CD14-positive monocyte (primary cell): ENCODE results near the gene KIAA0232. TPM values are rescaled to one million over a fixed set of nuclear protein-coding genes. Genes with fewer than 3 reads are reported as not detected.

Source experiments
- DNase-seq, 3 donors: peaks; one replicate each; pipeline ENCODE4 v3.0.0-alpha.2; 2011 to 2022
- H2AFZ ChIP-seq: 2 replicates; pipeline ENCODE4 v1.6.0; 2012; ENCODE audit warnings: mild to moderate bottlenecking, low read depth, low read length, inconsistent platforms; ENCODE audit not compliant: insufficient read depth, poor library complexity, severe bottlenecking
- H3K27ac ChIP-seq, 2 donors: 1 replicate in 1 of 2; 2 replicates in 1 of 2; pipeline ENCODE4 v1.5.1; 2012 to 2013; ENCODE audit warnings: low read length in 2 of 2, control low read depth in 1 of 2, inconsistent platforms in 1 of 2, low read depth in 1 of 2, mild to moderate bottlenecking in 1 of 2
- H3K27me3 ChIP-seq, 2 donors: one replicate each; pipeline versions ENCODE4 v1.6.0 to v1.6.1; 2011 to 2013; ENCODE audit warnings: low read length in 2 of 2; ENCODE audit not compliant: control insufficient read depth in 2 of 2, insufficient read depth in 2 of 2
- H3K36me3 ChIP-seq, 2 donors: replicated peaks in 1 of 2; 1 replicate in 1 of 2; 2 replicates in 1 of 2; pipeline versions ENCODE4 v1.5.1 to v1.6.1; 2012 to 2013; ENCODE audit warnings: low read length in 2 of 2, control low read depth in 1 of 2, inconsistent platforms in 1 of 2, mild to moderate bottlenecking in 1 of 2; ENCODE audit not compliant: insufficient read depth in 2 of 2, control insufficient read depth in 1 of 2
- H3K4me1 ChIP-seq, 2 donors: 1 replicate in 1 of 2; 2 replicates in 1 of 2; pipeline versions ENCODE4 v1.5.1 to v1.6.1; 2012 to 2013; ENCODE audit warnings: low read length in 2 of 2, control low read depth in 1 of 2, inconsistent platforms in 1 of 2, mild to moderate bottlenecking in 1 of 2, moderate library complexity in 1 of 2; ENCODE audit not compliant: insufficient read depth in 2 of 2, control insufficient read depth in 1 of 2
- H3K4me2 ChIP-seq: replicated peaks from 2 replicates; pipeline ENCODE3; 2012; ENCODE audit warnings: low read length, moderate library complexity, mild to moderate bottlenecking; ENCODE audit not compliant: poor library complexity, severe bottlenecking; ENCODE audit errors: extremely low read depth
- H3K4me3 ChIP-seq, 3 experiments: fragments of 200-600 bp in 1 of 3; sonication (generic) in 1 of 3; replicated peaks in 1 of 3; 1 replicate in 2 of 3; 2 replicates in 1 of 3; pipeline ENCODE4 v1.5.1; 2011 to 2013; ENCODE audit warnings: low read length in 3 of 3, mild to moderate bottlenecking in 3 of 3, control low read depth in 2 of 3, low read depth in 2 of 3, inconsistent platforms in 1 of 3, moderate library complexity in 1 of 3
- H3K79me2 ChIP-seq: 2 replicates; pipeline ENCODE4 v1.6.0; 2012; ENCODE audit warnings: mild to moderate bottlenecking, control low read depth, inconsistent platforms, low read length, moderate library complexity; ENCODE audit not compliant: insufficient read depth
- H3K9ac ChIP-seq: 2 replicates; pipeline ENCODE4 v1.6.0; 2017; ENCODE audit warnings: low read length, mild to moderate bottlenecking; ENCODE audit not compliant: insufficient read depth, poor library complexity, severe bottlenecking
- H3K9me3 ChIP-seq, 2 donors: replicated peaks in 1 of 2; 1 replicate in 1 of 2; 2 replicates in 1 of 2; pipeline versions ENCODE4 v1.5.1 to v1.6.1; 2012 to 2013; ENCODE audit warnings: low read length in 2 of 2, control low read depth in 1 of 2; ENCODE audit not compliant: control insufficient read depth in 1 of 2, insufficient read depth in 1 of 2
- H4K20me1 ChIP-seq: 2 replicates; pipeline ENCODE4 v1.6.0; 2012; ENCODE audit warnings: mild to moderate bottlenecking, low read length, control low read depth, moderate library complexity; ENCODE audit not compliant: insufficient read depth
- H3K27ac Mint-ChIP-seq, 7 donors: one replicate each; pipeline ENCODE4 v1.8.0; 2020; ENCODE audit warnings: mild to moderate bottlenecking in 7 of 7, mixed read lengths in 7 of 7, moderate library complexity in 6 of 7, inconsistent platforms in 2 of 7
- H3K27me3 Mint-ChIP-seq, 3 donors: one replicate each; pipeline ENCODE4 v1.8.0; 2021 to 2022; ENCODE audit warnings: low read depth in 3 of 3, mild to moderate bottlenecking in 3 of 3, mixed read lengths in 3 of 3, moderate library complexity in 3 of 3, inconsistent platforms in 1 of 3
- H3K36me3 Mint-ChIP-seq, 2 donors: one replicate each; pipeline ENCODE4 v1.8.0; 2020; ENCODE audit warnings: mixed read lengths in 2 of 2, inconsistent platforms in 1 of 2, mild to moderate bottlenecking in 1 of 2
- H3K4me1 Mint-ChIP-seq: one replicate; pipeline ENCODE4 v1.8.0; 2020; ENCODE audit warnings: mild to moderate bottlenecking, mixed read lengths
- H3K4me3 Mint-ChIP-seq, 2 donors: one replicate each; pipeline ENCODE4 v1.8.0; 2020; ENCODE audit warnings: mild to moderate bottlenecking in 2 of 2, mixed read lengths in 2 of 2, moderate library complexity in 1 of 2
- H3K9me3 Mint-ChIP-seq, 7 donors: one replicate each; pipeline ENCODE4 v1.8.0; 2020 to 2022; ENCODE audit warnings: mixed read lengths in 7 of 7, mild to moderate bottlenecking in 6 of 7, moderate library complexity in 6 of 7, inconsistent platforms in 2 of 7
- WGBS: methylation state at CpG from one replicate; pipeline ENCODE4 v1.1.5; 2013; ENCODE audit warnings: missing lambda C conversion rate; ENCODE audit not compliant: insufficient coverage; 5-methylcytosine and 5-hydroxymethylcytosine counted together
- intact Hi-C, 2 donors: fragments of 100-400 bp; cut with micrococcal nuclease; formaldehyde crosslinking; loops; one replicate each; pipeline versions ENCODE4 v1.15.0 to v1.15.1; 2023
- polyA plus RNA-seq, 3 donors: library from polyadenylated mRNA; depleted of rRNA in 1 of 3; unstranded in 2 of 3; stranded (reverse) in 1 of 3; fragments of 300-500 nt in 2 of 3; fragments of >200 nt in 1 of 3; fragmentation: Illumina TruSeq in 2 of 3; gene quantifications; 1 replicate in 2 of 3; 2 replicates in 1 of 3; pipeline ENCODE4 v1.2.3, GENCODE V29; 2012 to 2021
- TF ChIP-seq, protein P1 (sequence below): fragments of 200-600 bp; IDR thresholded peaks from one replicate; pipeline ENCODE4 v1.8.0; 2022; ENCODE audit warnings: antibody characterized with exemption, mild to moderate bottlenecking

KIAA0232 gene
- polyA plus RNA-seq, 3 donors: 12.3 to 27.3 (median 20.6) TPM

DNA sequence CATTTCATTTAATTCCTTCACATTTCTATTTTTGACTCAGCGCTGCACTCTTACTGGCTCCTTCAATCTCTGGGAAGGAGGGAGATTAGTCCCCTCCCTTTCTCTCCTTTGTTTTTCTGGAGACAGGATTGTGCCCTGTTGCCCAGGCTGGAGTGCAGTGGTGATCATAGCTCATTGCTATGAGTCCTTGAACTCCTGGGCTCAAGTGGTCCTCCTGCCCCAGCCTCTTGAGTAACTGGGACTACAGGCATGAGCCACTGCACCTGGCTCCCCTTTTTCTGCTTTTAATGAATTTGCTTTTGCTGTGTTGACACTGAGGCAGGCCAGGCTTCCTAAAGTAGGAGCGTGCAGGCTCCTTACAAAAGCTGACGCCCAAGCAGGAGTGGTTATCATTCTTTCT lies 137.6 kb downstream of the KIAA0232 start:
- Histone ChIP-seq H3K4me1 (peaks cover 62 to 64% of the 10 kb centered on the region in 2 donors), H4K20me1 (peaks cover 95% of the 10 kb centered on the region)

DNA sequence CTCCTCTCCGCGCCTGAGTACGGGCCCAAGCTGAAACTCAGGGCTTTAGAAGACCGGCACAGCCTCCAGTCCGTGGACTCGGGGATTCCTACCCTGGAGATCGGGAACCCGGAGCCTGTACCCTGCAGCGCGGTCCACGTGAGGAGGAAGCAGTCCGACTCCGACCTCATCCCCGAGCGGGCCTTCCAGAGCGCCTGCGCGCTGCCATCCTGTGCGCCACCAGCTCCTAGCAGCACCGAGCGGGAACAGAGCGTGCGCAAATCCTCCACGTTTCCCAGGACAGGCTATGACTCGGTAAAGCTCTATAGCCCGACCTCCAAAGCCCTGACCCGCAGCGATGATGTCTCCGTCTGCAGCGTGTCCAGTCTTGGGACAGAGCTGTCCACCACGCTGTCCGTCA lies 141.0 kb downstream of the KIAA0232 start:
- Histone ChIP-seq H3K27me3 (no peaks in the 10 kb centered on the region), H2AFZ (no peak overlapping the region), H3K4me2 (no peak overlapping the region), H3K36me3 (peaks cover 18 to 40% of the 10 kb centered on the region in 2 donors), H3K79me2 (peaks cover 90% of the 10 kb centered on the region), H3K4me3 (no peak overlapping the region), H3K9ac (no peak overlapping the region), H3K27ac (no peak overlapping the region), H3K4me1 (peaks cover 62 to 64% of the 10 kb centered on the region in 2 donors), H3K9me3 (no peaks in the 10 kb centered on the region), H4K20me1 (peaks cover 96% of the 10 kb centered on the region)
- H3K4me1 Mint-ChIP-seq: peaks cover 76% of the 10 kb centered on the region
- peaks cover 0 to 2% (median 2%) of the 10 kb centered on the region in 3 donors for H3K27me3 Mint-ChIP-seq
- TF ChIP-seq, protein P1, sequence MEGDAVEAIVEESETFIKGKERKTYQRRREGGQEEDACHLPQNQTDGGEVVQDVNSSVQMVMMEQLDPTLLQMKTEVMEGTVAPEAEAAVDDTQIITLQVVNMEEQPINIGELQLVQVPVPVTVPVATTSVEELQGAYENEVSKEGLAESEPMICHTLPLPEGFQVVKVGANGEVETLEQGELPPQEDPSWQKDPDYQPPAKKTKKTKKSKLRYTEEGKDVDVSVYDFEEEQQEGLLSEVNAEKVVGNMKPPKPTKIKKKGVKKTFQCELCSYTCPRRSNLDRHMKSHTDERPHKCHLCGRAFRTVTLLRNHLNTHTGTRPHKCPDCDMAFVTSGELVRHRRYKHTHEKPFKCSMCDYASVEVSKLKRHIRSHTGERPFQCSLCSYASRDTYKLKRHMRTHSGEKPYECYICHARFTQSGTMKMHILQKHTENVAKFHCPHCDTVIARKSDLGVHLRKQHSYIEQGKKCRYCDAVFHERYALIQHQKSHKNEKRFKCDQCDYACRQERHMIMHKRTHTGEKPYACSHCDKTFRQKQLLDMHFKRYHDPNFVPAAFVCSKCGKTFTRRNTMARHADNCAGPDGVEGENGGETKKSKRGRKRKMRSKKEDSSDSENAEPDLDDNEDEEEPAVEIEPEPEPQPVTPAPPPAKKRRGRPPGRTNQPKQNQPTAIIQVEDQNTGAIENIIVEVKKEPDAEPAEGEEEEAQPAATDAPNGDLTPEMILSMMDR: no peak
- H3K9me3 Mint-ChIP-seq: no peaks in the 10 kb centered on the region
- H3K36me3 Mint-ChIP-seq: peaks cover 40 to 60% of the 10 kb centered on the region in 2 donors
- H3K27ac Mint-ChIP-seq: no peak overlapping the region
- WGBS: 98% methylated on average over 28 of the region's 32 CpGs
- no peak for DNase-seq
- intact Hi-C loops: no loop called here
- H3K4me3 Mint-ChIP-seq: no peak overlapping the region

More for the DNA sequence above, 137.6 kb downstream of the KIAA0232 start:
- Mint-ChIP-seq H3K27ac (peak overlapping the region in 1 of 7 donors; percentile 10), H3K36me3 (peaks cover 34 to 48% of the 10 kb centered on the region in 2 donors), H3K9me3 (no peaks in the 10 kb centered on the region), H3K4me1 (peaks cover 76% of the 10 kb centered on the region), H3K27me3 (peaks cover 0 to 2% (median 2%) of the 10 kb centered on the region in 3 donors), H3K4me3 (no peak overlapping the region)
- no peak overlapping the region for H3K9ac ChIP-seq
- H3K9me3 ChIP-seq: no peaks in the 10 kb centered on the region
- no peaks in the 10 kb centered on the region for H3K27me3 ChIP-seq
- WGBS: 50% methylated on average over 2 of the region's 3 CpGs
- H3K27ac ChIP-seq: no peak overlapping the region
- no peak for DNase-seq
- TF ChIP-seq, protein P1: no peak
- peaks cover 95% of the 10 kb centered on the region for H3K79me2 ChIP-seq
- no peak overlapping the region for H3K4me3 ChIP-seq
- no peak overlapping the region for H3K4me2 ChIP-seq
- no peak overlapping the region for H2AFZ ChIP-seq
- intact Hi-C loops: no loop called here
- peaks cover 18 to 32% of the 10 kb centered on the region in 2 donors for H3K36me3 ChIP-seq
